Measurements from ENCODE around the gene PDS5A.
"Not testable (repeated sequence)": the region's sequence is repeated elsewhere in the genome, so short reads cannot be mapped to it uniquely, and the experiment has no call there.

PDS5A gene, protein sequence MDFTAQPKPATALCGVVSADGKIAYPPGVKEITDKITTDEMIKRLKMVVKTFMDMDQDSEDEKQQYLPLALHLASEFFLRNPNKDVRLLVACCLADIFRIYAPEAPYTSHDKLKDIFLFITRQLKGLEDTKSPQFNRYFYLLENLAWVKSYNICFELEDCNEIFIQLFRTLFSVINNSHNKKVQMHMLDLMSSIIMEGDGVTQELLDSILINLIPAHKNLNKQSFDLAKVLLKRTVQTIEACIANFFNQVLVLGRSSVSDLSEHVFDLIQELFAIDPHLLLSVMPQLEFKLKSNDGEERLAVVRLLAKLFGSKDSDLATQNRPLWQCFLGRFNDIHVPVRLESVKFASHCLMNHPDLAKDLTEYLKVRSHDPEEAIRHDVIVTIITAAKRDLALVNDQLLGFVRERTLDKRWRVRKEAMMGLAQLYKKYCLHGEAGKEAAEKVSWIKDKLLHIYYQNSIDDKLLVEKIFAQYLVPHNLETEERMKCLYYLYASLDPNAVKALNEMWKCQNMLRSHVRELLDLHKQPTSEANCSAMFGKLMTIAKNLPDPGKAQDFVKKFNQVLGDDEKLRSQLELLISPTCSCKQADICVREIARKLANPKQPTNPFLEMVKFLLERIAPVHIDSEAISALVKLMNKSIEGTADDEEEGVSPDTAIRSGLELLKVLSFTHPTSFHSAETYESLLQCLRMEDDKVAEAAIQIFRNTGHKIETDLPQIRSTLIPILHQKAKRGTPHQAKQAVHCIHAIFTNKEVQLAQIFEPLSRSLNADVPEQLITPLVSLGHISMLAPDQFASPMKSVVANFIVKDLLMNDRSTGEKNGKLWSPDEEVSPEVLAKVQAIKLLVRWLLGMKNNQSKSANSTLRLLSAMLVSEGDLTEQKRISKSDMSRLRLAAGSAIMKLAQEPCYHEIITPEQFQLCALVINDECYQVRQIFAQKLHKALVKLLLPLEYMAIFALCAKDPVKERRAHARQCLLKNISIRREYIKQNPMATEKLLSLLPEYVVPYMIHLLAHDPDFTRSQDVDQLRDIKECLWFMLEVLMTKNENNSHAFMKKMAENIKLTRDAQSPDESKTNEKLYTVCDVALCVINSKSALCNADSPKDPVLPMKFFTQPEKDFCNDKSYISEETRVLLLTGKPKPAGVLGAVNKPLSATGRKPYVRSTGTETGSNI (N-terminal part only)
- long read RNA-seq, full-length matches to known transcripts, result 2 of 33 reads
- long read RNA-seq, partial matches to known transcripts, result 28 of 33 reads
- long read RNA-seq, other reads (novel, unspliced or antisense), result 3 of 33 reads

DNA sequence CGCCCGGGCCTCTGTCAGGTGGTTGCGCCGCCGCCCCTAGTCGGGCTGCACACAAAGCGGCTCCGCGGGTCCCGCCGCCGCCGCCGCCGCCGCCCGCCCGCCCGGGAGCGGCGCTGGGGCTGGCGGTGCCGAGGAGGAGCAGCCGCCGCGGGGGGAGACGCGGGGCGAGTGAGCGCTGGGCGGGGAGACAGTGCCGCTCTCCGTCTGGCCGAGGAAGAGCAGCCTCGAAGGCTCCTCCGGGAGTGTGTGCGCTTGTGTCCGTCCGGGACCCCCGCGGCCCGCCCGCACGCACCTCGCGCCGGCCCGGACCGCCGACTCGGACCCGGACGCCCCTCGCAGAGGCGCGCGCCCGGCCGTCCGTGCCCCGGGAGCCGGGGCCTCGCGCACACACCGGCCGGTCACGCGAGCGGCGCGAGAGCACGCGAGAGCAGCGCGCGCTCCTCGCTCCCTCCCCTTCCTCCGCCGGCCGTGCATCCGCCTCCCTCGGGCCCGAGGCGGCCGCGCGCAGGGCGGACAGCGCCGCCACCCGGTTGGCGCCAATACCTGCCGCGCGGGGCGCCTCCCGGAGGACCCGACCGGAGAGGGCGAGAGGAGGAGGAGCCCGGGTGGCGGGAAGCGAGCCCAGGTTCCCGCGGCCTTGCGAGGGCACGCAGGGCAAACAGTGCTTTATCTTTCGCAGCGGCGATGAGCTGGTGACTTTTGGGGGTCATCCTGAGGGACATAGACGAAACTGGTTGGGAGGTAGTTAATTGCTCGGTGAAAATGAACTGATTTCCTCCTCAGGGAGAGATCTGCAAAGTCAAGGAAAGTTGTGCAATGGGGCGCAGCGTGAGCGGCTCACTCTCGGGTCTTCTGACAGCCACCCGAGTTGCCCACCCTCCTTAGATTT lies at the start of gene PDS5A:
PDS5A (minus strand) TSS at position 423 of the 889 bp plus-strand sequence. CDS start 1,334 bp downstream, outside the sequence.
- TF ChIP-seq, protein P1, sequence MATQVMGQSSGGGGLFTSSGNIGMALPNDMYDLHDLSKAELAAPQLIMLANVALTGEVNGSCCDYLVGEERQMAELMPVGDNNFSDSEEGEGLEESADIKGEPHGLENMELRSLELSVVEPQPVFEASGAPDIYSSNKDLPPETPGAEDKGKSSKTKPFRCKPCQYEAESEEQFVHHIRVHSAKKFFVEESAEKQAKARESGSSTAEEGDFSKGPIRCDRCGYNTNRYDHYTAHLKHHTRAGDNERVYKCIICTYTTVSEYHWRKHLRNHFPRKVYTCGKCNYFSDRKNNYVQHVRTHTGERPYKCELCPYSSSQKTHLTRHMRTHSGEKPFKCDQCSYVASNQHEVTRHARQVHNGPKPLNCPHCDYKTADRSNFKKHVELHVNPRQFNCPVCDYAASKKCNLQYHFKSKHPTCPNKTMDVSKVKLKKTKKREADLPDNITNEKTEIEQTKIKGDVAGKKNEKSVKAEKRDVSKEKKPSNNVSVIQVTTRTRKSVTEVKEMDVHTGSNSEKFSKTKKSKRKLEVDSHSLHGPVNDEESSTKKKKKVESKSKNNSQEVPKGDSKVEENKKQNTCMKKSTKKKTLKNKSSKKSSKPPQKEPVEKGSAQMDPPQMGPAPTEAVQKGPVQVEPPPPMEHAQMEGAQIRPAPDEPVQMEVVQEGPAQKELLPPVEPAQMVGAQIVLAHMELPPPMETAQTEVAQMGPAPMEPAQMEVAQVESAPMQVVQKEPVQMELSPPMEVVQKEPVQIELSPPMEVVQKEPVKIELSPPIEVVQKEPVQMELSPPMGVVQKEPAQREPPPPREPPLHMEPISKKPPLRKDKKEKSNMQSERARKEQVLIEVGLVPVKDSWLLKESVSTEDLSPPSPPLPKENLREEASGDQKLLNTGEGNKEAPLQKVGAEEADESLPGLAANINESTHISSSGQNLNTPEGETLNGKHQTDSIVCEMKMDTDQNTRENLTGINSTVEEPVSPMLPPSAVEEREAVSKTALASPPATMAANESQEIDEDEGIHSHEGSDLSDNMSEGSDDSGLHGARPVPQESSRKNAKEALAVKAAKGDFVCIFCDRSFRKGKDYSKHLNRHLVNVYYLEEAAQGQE (IDR thresholded peaks at IDR 0.05; ENCODE audit: insufficient replicate concordance, low read depth), result no peak
- TF ChIP-seq, protein P2, sequence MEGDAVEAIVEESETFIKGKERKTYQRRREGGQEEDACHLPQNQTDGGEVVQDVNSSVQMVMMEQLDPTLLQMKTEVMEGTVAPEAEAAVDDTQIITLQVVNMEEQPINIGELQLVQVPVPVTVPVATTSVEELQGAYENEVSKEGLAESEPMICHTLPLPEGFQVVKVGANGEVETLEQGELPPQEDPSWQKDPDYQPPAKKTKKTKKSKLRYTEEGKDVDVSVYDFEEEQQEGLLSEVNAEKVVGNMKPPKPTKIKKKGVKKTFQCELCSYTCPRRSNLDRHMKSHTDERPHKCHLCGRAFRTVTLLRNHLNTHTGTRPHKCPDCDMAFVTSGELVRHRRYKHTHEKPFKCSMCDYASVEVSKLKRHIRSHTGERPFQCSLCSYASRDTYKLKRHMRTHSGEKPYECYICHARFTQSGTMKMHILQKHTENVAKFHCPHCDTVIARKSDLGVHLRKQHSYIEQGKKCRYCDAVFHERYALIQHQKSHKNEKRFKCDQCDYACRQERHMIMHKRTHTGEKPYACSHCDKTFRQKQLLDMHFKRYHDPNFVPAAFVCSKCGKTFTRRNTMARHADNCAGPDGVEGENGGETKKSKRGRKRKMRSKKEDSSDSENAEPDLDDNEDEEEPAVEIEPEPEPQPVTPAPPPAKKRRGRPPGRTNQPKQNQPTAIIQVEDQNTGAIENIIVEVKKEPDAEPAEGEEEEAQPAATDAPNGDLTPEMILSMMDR (IDR thresholded peaks at IDR 0.05; ENCODE audit: insufficient read depth, low read length), result peak; percentile 57
- TF ChIP-seq GABPA (IDR thresholded peaks at IDR 0.05; ENCODE audit: low read depth) (no peak), POLR2AphosphoS5 (IDR thresholded peaks at IDR 0.05; ENCODE audit: low read depth) (peak; percentile 67), SPI1 (IDR thresholded peaks at IDR 0.05; ENCODE audit: borderline replicate concordance, low read depth) (no peak)
- Histone ChIP-seq H3K4me3 (replicated peaks; ENCODE audit: insufficient read depth, low read length) (peak within 1 kb of the TSS; percentile 82), H3K27ac (replicated peaks) (peak within 1 kb of the TSS; percentile 98), H3K27me3 (ENCODE audit: insufficient read depth, poor library complexity, severe bottlenecking) (no peaks in the 10 kb centered on the region)
- DNase-seq (ENCODE audit: low read depth in 1 of 2, low spot score in 1 of 2), result peak; percentile 70 to 87

DNA sequence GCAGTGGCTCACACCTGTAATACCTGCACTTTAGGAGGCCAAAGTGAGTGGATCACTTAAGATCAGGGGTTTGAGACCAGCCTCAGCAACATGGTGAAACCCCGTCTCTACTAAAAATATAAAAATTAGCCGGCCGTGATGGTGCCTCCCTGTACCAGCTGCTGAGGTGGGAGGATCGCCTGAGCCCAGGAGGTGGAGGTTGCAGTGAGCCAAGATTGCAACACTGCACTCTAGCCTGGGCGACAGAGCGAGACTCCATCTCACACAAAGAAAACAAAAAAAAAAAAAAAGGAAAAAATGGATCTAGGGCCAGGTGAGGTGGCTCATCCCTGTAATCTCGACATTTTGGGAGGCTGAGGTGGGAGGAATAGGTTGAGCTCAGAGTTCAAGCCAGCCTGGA lies 46.3 kb upstream of the PDS5A start:
- not testable (repeated sequence) for H3K27ac ChIP-seq (replicated peaks); DNase-seq (ENCODE audit: low read depth in 1 of 2, low spot score in 1 of 2); H3K4me3 ChIP-seq (replicated peaks; ENCODE audit: insufficient read depth, low read length); H3K27me3 ChIP-seq (ENCODE audit: insufficient read depth, poor library complexity, severe bottlenecking)

DNA sequence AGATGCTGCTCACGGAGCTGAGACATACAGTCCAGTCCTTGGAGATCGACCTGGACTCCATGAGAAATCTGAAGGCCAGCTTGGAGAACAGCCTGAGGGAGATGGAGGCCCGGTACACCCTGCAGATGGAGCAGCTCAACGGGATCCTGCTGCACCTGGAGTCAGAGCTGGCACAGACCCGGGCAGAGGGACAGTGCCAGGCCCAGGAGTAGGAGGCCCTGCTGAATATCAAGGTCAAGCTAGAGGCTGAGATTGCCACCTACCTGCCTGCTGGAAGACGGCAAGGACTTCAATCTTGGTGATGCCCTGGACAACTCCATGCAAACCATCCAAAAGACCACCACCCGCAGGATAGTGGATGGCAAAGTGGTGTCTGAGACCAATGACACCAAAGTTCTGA lies 43.4 kb upstream of the PDS5A start:
- not testable (repeated sequence) for H3K4me3 ChIP-seq (replicated peaks; ENCODE audit: insufficient read depth, low read length); H3K27me3 ChIP-seq (ENCODE audit: insufficient read depth, poor library complexity, severe bottlenecking); H3K27ac ChIP-seq (replicated peaks); DNase-seq (ENCODE audit: low read depth in 1 of 2, low spot score in 1 of 2)

DNA sequence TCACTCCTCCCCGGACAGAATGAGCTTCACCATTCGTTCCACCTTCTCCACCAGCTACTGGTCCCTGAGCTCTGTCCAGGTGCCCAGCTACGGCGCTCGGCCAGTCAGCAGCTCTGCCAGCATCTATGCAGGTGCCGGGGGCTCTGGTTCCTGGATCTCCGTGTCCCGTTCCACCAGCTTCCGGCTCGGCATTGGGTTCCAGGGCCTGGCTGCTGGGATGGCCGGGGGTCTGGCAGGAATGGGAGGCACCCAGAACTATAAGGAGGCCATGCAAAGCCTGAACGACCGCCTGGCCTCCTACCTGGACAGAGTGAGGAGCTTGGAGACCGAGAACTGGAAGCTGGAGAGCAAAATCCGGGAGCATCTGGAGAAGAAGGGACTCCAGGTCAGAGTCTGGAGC lies 42.5 kb upstream of the PDS5A start:
- TF ChIP-seq, protein P2 (IDR thresholded peaks at IDR 0.05; ENCODE audit: insufficient read depth, low read length), result no peak
- TF ChIP-seq GABPA (IDR thresholded peaks at IDR 0.05; ENCODE audit: low read depth), result no peak
- TF ChIP-seq, protein P1 (IDR thresholded peaks at IDR 0.05; ENCODE audit: insufficient replicate concordance, low read depth), result no peak
- no peak for TF ChIP-seq SPI1 (IDR thresholded peaks at IDR 0.05; ENCODE audit: borderline replicate concordance, low read depth)
- no peak for TF ChIP-seq POLR2AphosphoS5 (IDR thresholded peaks at IDR 0.05; ENCODE audit: low read depth)
- H3K27me3 ChIP-seq (ENCODE audit: insufficient read depth, poor library complexity, severe bottlenecking), result no peaks in the 10 kb centered on the region
- no peak overlapping the region for H3K27ac ChIP-seq (replicated peaks)
- DNase-seq (ENCODE audit: low read depth in 1 of 2, low spot score in 1 of 2), result no peak
- H3K4me3 ChIP-seq (replicated peaks; ENCODE audit: insufficient read depth, low read length), result no peak overlapping the region

Data from HL-60 (cell line).